NCI-H2196 (cell line): ENCODE data around the gene DCLK3.

Experiments
- DNase-seq: peaks from one replicate; lab custom pipeline; 2025; ENCODE audit not compliant: unreplicated experiment; lab: John Stamatoyannopoulos, UW

DCLK3 gene

GRCh38 chr3:36713904-36714303, 50.4 kb downstream of the DCLK3 start:
- no peak for DNase-seq

GRCh38 chr3:36710606-36711005, 53.7 kb downstream of the DCLK3 start:
- DNase-seq, result no peak

GRCh38 chr3:36709826-36710365, 54.5 kb downstream of the DCLK3 start:
- DNase-seq, result no peak

DNA sequence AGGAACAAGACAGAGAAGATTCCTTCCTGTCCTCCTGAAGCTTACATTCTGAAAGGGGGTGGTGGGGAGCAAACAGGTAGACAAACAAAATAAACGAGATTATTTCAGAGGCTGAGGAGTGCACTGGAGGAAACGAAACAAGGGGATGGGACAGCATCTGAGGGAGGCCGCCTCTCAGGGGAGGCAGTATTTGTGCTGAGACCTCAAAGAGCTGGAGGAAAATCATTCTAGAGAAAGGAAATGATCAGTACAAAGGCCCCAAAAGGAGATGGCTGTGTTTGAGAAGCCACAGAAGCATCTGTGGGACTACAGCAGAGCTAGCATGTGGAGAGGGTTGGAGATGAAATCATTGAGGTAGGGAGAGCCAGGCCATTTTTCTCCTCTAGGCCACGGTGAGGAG, 55.1 kb downstream of the DCLK3 start:
- no peak for DNase-seq

DNA sequence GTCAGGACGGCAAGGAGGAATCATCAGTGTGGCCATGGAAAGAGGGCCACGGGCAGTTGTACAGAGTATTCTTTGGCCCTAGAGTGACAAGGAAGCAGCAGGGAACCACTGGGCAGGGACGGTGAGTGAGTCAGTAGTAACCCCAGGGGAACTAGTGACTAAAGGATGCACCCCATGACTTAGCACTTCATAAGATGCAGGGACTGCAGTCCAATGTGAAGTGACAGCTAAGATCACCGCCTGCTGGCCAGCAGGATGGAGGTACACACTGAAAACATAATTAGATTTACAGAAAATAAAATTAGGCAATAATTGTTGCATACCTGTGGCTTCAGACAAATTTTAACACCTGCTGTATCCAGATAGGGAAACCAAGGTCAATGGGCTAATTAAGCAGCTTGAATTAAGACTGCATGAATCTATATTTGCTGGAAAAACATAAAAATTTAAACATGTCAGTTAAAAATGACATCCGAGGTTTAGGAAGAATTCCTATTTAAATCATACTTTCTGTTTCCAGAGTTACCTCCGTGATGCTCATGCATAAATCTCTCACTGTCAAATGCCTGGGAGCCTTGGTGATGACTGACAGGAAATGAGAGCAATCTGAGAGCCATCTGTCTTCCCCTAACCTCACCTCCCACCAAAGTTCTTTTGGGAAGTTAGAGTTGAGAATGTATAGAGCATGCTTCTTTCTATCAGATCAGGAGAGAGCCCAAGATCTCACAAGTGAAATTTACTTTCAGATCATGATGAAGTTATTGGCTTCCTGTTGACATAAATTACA, 56.5 kb downstream of the DCLK3 start:
- DNase-seq, result no peak

DNA sequence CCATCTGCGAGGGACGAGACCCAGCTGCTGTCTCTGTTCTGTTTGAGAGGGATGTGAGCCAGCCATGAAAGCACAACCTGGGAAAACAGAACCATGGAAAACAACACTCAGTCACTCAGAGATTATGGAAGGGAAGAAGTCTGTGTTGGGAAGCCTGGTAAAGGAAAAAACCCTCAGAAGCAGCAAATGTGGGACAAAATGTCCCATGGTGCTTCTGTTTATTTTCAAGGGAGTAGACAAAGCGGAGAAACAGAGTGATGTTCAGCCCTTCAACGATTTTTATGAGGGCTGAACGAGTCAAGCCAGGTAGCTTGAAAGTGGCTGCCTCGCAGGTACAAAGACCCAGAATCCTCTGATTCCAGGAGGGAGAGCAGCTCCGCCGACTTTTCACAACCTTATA, 59.3 kb downstream of the DCLK3 start:
- no peak for DNase-seq

DNA sequence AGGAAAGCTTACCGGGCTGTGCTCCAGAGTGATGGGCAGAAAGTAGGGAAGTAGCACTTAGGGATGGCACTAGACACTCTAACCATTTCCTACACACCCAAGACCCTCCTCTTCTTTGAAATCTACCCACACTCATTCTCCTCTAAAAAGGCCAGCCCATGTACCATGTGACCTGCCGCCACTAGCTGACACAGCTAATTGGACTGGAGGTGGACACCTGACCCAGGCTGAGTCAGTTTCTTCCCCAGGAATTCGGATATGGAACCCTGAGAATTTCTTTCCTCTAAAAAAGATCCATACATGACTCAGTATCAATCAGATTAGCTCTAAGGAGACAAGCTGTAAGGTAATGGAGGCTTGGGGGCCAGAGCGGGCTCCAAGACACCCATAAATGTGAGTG, 60.1 kb downstream of the DCLK3 start:
- no peak for DNase-seq

- DNase-seq, result no peak
Observed at GRCh38 chr3:36701249-36701572, 63.1 kb downstream of the DCLK3 start.

DNA sequence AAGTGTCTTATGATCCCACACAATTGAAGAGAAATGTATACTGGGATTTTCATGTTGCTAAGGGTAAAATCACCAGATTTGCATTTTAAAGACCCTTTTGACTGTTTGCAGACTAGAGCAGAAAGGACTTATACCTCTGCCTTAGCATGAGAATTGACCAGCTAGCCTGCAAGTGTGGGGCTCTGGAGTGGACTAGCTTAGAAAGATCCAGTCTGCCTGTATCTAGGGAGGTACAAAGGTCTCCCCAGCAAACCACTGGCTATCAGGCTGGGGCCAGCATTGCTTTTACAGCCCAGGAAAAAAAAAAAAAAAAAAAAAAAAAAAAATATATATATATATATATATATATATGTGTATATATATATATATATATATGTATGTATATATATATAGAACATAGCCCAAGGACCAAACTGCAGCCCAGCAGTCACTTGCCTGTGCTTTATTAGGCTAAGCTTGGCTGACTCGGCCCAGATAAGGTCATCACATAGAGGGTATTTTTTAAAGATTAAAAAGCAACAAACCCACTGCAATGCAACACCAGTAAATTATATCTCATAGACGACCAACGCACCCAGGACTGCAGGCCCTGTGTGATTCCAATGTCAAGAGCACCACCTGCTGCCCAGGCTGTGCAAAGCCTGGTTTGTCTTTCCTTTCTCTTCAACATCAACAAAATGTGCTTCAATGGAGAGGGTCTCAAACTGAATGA, 63.7 kb downstream of the DCLK3 start:
- DNase-seq, result peak; percentile 38

DNA sequence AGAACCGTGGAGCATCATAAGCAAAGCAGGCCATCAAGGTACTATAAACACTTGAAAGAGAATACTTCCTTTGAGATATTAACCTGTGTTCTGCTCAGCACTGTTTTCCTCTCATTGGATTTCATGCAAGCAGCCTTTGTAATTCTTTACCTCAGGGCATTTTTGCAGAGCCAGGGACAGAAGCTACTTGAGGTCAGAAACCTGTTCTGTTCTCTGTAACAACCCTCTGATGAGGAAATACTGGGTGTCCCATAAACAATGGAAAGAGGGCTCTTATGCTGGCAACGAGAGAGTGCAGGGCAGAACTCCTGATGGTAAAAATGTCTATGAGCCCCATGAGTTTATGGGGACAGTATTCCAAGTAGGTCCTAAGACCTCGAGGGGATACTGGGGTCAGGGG, 66.0 kb downstream of the DCLK3 start:
- DNase-seq, result no peak

DNA sequence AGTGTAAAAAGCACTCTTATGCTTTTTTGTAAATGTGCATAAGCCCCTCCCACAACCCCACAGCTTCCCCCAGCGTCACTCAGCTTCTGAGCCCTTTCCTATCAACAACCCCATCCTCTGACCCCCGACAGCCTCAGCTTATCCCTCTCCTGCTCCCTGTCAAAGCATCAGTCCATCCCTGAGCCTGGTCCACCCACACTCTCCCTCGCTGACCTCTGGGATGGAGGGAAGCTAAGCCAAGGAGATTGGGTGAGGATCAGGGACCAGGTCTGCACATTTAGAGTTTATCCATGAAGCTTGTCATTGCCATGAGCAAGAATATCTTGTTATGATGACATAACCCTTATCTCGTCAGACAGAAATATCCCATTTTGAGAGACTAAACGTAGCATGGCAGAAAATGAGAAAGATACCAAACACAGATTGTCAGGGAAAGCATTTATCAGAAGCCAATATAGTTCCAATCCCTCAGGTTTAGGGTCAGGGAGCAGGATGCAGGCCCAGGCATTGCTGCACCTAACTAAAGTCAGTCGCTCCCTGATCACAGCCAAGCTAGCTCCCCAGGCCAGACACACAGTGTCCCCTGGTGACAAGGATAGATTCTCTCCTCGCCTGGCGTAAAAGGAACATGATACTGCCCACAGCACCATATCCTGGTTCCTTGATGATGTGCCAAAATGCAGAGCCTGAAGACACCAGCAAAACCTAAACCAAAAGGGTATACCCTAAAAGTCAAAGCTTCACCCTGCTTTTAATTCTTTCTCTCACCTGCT, 66.9 kb downstream of the DCLK3 start:
- DNase-seq, result peak; percentile 36

DNA sequence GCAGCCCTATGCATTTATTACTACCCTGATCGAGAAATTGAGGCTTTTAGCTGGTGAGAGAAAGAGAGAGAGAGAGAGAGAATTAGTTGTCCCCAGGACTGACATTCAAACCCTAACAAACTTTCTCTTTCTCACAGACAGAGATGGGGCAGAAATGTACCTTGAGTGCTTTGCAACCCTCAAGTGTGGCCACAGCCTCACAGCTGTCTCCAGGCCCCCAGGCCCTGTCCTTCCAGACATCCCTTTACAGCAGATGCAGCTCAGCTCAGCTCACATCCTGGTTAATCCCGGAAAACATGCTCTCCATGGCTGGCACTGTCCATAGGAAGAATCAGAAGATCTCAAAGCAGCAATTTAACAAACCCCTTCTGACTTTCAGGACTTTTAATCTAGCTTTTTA, 67.6 kb downstream of the DCLK3 start:
- no peak for DNase-seq

DNA sequence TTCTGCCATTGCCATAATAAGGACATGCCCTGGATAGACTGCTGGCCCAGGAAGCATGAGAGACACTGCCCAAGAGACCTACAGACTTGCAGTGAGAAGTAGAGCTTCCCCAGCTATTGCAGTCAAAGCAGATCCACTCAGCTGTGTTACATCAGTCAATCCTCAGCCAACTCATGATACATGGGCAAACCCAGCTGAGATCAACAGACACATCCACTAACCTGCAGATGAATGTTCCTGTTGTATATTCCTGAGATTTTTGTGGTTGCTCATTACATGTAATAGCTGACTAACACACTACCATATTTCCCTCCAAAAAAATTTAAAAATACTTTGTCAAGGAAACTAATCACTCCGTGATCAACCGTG, 68.6 kb downstream of the DCLK3 start:
- no peak for DNase-seq

DNA sequence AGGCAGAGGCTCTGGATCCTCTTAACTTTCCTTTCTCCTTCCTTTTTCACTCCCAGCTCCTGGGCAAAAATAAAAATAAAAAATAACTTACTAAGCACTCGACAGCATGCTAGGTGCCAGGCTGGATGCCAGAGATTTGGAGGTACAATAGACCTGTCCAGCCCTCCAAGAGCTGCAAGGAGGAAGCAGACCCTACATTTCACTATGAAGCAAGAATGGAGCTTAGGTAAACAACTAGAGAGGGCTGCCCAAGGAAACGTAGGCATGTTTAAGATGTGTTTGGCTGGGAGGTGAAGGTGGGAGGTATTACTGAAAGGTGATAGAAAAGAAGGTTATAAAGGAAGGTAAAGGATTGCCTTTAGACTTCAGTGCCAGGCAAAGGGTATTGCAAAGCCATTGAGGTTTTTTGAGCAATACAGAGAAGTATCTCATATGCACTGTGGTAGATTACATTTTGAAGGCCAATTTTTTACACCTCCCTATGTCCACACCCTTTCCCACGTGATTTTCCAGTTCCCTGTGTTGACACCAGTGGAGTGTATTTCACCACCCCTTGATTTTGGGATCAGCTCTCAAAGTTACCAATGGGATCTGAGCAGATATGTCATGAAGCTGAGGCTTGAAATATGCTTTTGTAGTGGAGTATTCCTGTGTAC, 69.1 kb downstream of the DCLK3 start:
- no peak for DNase-seq

DNA sequence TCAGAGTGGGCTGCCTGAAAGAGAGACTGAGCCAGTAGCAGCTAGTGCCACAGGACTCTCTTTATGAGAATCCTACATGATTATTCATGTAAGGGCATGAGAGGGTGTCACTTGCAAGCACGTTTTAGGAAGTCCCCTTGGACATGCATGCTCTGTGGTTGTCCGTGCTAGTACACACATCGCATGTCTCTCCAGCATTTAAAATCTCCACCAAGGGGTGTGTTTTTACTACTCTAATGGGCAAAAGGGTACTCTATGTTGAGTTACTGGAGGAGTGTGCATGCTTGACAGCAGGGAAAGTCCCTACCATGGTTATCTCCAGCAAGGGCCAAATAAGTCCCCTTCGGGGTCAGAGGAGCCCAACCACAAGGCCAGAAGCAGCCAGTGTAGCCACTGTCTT, 70.7 kb downstream of the DCLK3 start:
- DNase-seq, result no peak

DNA sequence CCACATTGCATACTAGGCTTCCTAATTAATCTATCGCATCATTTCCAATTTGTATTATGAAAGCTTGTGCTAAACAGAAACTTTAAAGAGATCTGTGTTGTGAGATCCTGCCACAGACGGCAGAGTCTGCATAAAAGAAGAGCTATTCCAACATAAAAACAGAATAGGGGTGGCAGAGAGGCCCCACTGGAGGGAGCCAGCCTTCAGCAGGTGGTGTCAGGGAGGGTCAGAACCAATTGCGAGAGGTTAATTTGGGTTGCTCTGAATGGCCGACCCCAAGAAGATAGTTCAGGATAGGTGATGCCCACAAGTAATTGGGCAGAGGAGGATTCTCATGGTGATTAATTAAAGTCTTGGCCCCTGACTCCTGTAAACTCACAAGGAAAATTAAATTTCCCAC, 74.8 kb downstream of the DCLK3 start:
- DNase-seq, result no peak

DNA sequence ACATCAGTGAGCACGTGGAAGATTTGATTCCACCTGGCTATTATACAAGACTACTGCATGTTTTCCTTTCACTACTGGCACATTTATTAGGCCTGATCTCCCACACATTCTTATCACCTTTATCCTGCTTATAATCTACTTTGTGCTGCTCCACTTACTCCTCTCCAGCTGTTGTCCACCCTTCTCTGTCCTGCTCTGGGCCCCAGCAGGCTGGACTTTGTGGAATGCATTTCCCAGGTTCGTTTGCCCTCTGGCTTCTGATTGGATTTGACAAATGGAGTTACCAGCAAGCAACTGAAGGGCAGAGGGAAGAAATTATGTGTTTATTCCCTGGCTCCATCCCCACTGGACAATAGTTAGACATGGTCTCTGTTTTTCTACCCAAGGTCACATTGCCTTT, 75.5 kb downstream of the DCLK3 start:
- DNase-seq, result no peak

- no peak for DNase-seq
Observed at GRCh38 chr3:36686516-36686915, 77.8 kb downstream of the DCLK3 start.

DNA sequence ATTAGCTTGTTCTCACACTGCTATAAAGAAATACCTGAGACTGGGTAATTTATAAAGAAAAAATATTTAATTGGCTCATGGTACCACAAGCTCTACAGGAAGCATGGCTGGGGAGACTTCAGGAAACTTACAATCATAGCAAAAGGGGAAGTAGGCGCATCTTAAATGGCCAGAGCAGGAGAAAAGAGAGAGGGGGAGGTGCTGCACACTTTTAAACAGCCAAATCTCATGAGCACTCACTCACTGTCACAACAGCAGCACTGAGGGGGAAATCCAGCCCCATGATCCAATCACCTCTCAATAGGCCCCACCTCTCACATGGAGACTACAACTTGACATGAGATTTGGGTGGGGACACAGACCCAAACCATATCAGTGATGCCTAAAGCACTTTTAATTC, 82.5 kb downstream of the DCLK3 start:
- DNase-seq, result no peak

DNA sequence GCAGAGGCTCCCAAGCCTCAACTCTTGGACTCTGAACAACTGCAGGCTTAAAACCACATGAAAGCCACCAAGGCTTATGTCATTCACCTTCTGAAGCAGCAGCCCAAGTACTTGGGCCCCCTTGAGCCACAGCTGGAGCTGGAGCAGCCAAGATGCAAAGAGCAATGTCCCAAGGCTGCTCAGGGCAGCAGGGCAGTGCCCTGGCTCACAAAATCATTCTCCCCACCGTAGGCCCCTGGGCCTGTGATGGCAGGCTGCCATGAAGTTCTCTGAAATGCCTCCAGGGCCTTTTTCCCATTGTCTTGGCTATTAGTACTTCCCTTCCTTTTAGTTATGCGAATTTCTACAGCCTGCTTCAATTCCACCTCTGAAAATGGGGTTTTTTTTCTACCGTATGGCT, 83.4 kb downstream of the DCLK3 start:
- no peak for DNase-seq
